Erythroblast (primary cell): ENCODE data around the gene FNIP1.
"Not testable (repeated sequence)": the region's sequence is repeated elsewhere in the genome, so short reads cannot be mapped to it uniquely, and the experiment has no call there.

Experiments used
- GATA1 ChIP-seq: IDR thresholded peaks from 2 replicates; pipeline ENCODE4 v1.6.1; 2011; ENCODE audit warnings: low read depth, mild to moderate bottlenecking, control low read depth, low read length, moderate library complexity
- POLR2A ChIP-seq: IDR thresholded peaks from 2 replicates; pipeline ENCODE4 v1.6.1; 2011; ENCODE audit warnings: mild to moderate bottlenecking, low read length

GRCh38 chr5:131832702-131833101 lies 35.9 kb upstream of the FNIP1 start:
- not testable (repeated sequence) for TF ChIP-seq POLR2A, GATA1
